Measurements from ENCODE around the gene STK24. TPM values are rescaled to one million over a fixed set of nuclear protein-coding genes. Genes with fewer than 3 reads are reported as not detected.
A peak's percentile ranks its signal among the peaks of the same experiment; 100 is the strongest.

STK24 gene
- total and polyA plus RNA-seq, 2 of the 4 experiments (the other 2 are of a cell fraction): 29.2 to 43.4 TPM

GRCh38 chr13:98488736-98489135 lies 88.2 kb downstream of the STK24 start:
- Histone ChIP-seq H3K4me3 (ENCODE audit: insufficient read depth, low read depth, low read length) (no peak overlapping the region), H3K56ac (ENCODE audit: extremely low read depth, insufficient read depth, low read length) (no peak overlapping the region), H2BK5ac (ENCODE audit: low read depth, low read length, poor library complexity, severe bottlenecking) (no peak overlapping the region), H3K4me1 (ENCODE audit: control insufficient read depth, insufficient read depth, low read length) (peaks cover 31% of the 10 kb centered on the region), H2BK20ac (ENCODE audit: low read depth, low read length) (no peak overlapping the region), H2AK5ac (ENCODE audit: low read depth, low read length) (no peak overlapping the region), H3K23ac (ENCODE audit: low read depth, low read length) (no peak overlapping the region; the same call in 1 of the 2 replicates), H4K5ac (ENCODE audit: low read depth, low read length) (no peak overlapping the region), H2BK120ac (ENCODE audit: low read depth, low read length) (no peak overlapping the region), H3K4me2 (ENCODE audit: low read depth, low read length) (no peak overlapping the region), H3K9ac (ENCODE audit: low read depth, low read length) (no peak overlapping the region), H4K20me1 (ENCODE audit: insufficient read depth, low read length) (peaks cover 86% of the 10 kb centered on the region), H3K9me3 (ENCODE audit: control insufficient read depth, insufficient read depth, low read length) (no peaks in the 10 kb centered on the region), H3K14ac (replicated peaks; ENCODE audit: low read depth, low read length) (peak overlapping the region; percentile 28; the same call in 1 of the 2 replicates), H2BK15ac (ENCODE audit: low read depth, low read length) (no peak overlapping the region), H3K9me1 (ENCODE audit: insufficient read depth, low read length) (peaks cover 54% of the 10 kb centered on the region), H2AK9ac (replicated peaks; ENCODE audit: low read depth, low read length, poor library complexity) (no peak overlapping the region), H3K18ac (ENCODE audit: low read depth, low read length) (no peak overlapping the region), H3K79me1 (ENCODE audit: low read depth in 1 of 2, low read length in 2 of 2) (peaks cover 61 to 93% of the 10 kb centered on the region in 2 experiments), H3K27ac (ENCODE audit: insufficient read depth, low read length) (no peak overlapping the region), H3K36me3 (ENCODE audit: control insufficient read depth, insufficient read depth, low read length) (no peaks in the 10 kb centered on the region), H2AFZ (replicated peaks; ENCODE audit: low read length, poor library complexity) (no peak overlapping the region), H3K4ac (ENCODE audit: low read depth, low read length) (no peak overlapping the region), H3K27me3 (ENCODE audit: control insufficient read depth, insufficient read depth, low read length) (no peaks in the 10 kb centered on the region), H4K91ac (ENCODE audit: insufficient read depth, low read depth, low read length) (no peak overlapping the region), H4K8ac (ENCODE audit: low read depth in 2 of 2, low read length in 2 of 2) (no peak overlapping the region)
- 96% methylated on average over 4 of the region's 11 CpGs; no CpG with 5 or more reads in 1 of the 2 experiments for WGBS, 2 experiments (ENCODE audit: extremely low coverage in 2 of 2, insufficient read length in 1 of 2)
- ATAC-seq (ENCODE audit: low read depth) (no peak), DNase-seq (no peak)
- dilution Hi-C loops (cut with HindIII; ENCODE audit: low sequenced_read_pairs, unreplicated experiment): no loop called here
- ChIA-PET CTCF (interaction anchor here (0.5 to 0.6 kb wide), 2 partner anchors 14 to 617 kb away, joined by 3 to 7 read pairs; no protein-coding TSS in a partner anchor), POLR2A (ENCODE audit: unreplicated experiment) (no interaction called here)
- in situ Hi-C loops (cut with MboI; ENCODE audit: low sequenced_read_pairs): no loop called here
- intact Hi-C loops (cut with micrococcal nuclease): no loop called here
- TF ChIP-seq USF2 (IDR thresholded peaks at IDR 0.05; ENCODE audit: low read depth, low read length) (no peak), RAD21 (IDR thresholded peaks at IDR 0.05; ENCODE audit: low read length) (no peak), SMC3 (IDR thresholded peaks at IDR 0.05; ENCODE audit: low read depth, low read length) (no peak), FOS (IDR thresholded peaks at IDR 0.05; ENCODE audit: low read depth, low read length) (no peak), BHLHE40 (IDR thresholded peaks at IDR 0.05; ENCODE audit: low read depth, low read length) (no peak), NFE2L2 (IDR thresholded peaks at IDR 0.05; ENCODE audit: low read depth, low read length) (no peak), POLR2A (IDR thresholded peaks at IDR 0.05; ENCODE audit: low read depth, low read length) (no peak), RFX5 (IDR thresholded peaks at IDR 0.05; ENCODE audit: low read depth, low read length) (no peak), MAZ (IDR thresholded peaks at IDR 0.05; ENCODE audit: borderline replicate concordance, low read depth, low read length) (no peak), MXI1 (IDR thresholded peaks at IDR 0.05; ENCODE audit: borderline replicate concordance, low read depth, low read length) (no peak), MAFK (IDR thresholded peaks at IDR 0.05; ENCODE audit: low read depth, low read length) (no peak), CTCF (conservative IDR thresholded peaks at IDR 0.05; ENCODE audit: low read depth, low read length) (no peak), CHD1 (IDR thresholded peaks at IDR 0.05; ENCODE audit: low read depth, low read length) (no peak), ELK1 (IDR thresholded peaks at IDR 0.05; ENCODE audit: borderline replicate concordance, low read depth, low read length) (no peak), CEBPB (IDR thresholded peaks at IDR 0.05; ENCODE audit: low read depth, low read length) (no peak), RCOR1 (IDR thresholded peaks at IDR 0.05; ENCODE audit: insufficient replicate concordance, low read length) (no peak)
- no TSS peak for BruUV-seq (replicated peaks)
